Subcutaneous abdominal adipose tissue (tissue), 5 donors: ENCODE results near the gene PNKD.
"Not testable (repeated sequence)": the region's sequence is repeated elsewhere in the genome, so short reads cannot be mapped to it uniquely, and the experiment has no call there.

Source experiments
- H3K27ac ChIP-seq: one replicate; pipeline ENCODE4 v1.7.0; 2013; ENCODE audit warnings: low read depth, mild to moderate bottlenecking, inconsistent platforms, low read length, moderate library complexity
- H3K27me3 ChIP-seq, 5 donors: one replicate each; pipeline ENCODE4 v1.7.0; 2013; ENCODE audit warnings: low read length in 5 of 5, inconsistent platforms in 1 of 5; ENCODE audit not compliant: control insufficient read depth in 5 of 5, insufficient read depth in 4 of 5
- H3K36me3 ChIP-seq, 5 donors: one replicate each; pipeline ENCODE4 v1.7.0; 2013; ENCODE audit warnings: low read length in 5 of 5; ENCODE audit not compliant: control insufficient read depth in 5 of 5, insufficient read depth in 5 of 5
- H3K4me1 ChIP-seq, 5 donors: one replicate each; pipeline ENCODE4 v1.7.0; 2013; ENCODE audit warnings: low read length in 5 of 5, mild to moderate bottlenecking in 3 of 5, moderate library complexity in 1 of 5; ENCODE audit not compliant: control insufficient read depth in 5 of 5, insufficient read depth in 5 of 5
- H3K4me3 ChIP-seq, 5 donors: one replicate each; pipeline ENCODE4 v1.7.0; 2013; ENCODE audit warnings: low read length in 5 of 5, low read depth in 1 of 5
- H3K9ac ChIP-seq, 5 donors: one replicate each; pipeline ENCODE4 v1.7.0; 2013; ENCODE audit warnings: low read length in 5 of 5, mild to moderate bottlenecking in 4 of 5, moderate library complexity in 3 of 5
- H3K9me3 ChIP-seq, 5 donors: one replicate each; pipeline ENCODE4 v1.7.0; 2013; ENCODE audit warnings: low read length in 5 of 5; ENCODE audit not compliant: control insufficient read depth in 5 of 5
- donor health status: healthy.
- donor health status: healthy.
- donor health status: healthy.
- donor health status: healthy.
- donor health status: healthy.

PNKD gene

DNA sequence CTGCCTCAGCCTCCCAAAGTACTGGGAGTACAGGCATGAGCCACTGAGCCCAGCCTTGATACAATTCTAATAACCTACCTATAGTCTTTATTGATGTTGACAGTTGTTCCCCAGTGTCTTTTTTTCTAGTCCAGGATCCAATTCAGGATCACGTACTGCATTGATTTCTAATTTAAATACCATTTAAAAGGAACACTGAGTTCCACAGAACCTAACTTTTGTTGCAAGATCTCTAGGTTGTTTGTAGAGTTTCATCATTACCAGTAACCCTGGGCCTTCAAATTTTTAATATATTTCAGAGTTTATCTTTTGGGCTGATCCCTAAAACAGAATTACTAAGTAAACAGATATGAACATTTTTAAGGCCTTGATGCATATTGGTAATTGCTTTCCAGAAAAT is 43.0 kb downstream of the PNKD start:
- H3K27me3 ChIP-seq, result no peaks in the 10 kb centered on the region

DNA sequence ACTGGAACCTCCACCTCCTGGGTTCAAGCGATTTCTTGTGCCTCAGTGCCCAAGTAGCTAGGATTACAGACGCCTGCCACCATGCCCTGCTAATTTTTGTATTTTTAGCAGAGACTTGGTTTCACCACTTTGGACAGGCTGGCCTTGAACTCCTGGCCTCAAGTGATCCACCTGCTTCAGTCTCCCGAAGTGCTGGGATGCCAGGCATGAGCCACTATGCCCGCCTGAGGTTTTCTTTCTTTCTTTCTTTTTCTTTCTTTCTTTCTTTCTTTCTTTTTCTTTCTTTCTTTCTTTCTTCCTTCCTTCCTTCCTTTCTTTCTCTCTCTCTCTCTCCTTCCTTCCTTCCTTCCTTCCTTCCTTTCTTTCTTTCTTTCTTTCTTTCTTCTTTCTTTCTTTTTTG is 44.4 kb downstream of the PNKD start:
- not testable (repeated sequence) for H3K9me3 ChIP-seq, H3K27ac ChIP-seq, H3K4me1 ChIP-seq, H3K4me3 ChIP-seq, H3K27me3 ChIP-seq, H3K9ac ChIP-seq, H3K36me3 ChIP-seq

More for the DNA sequence above, 43.0 kb downstream of the PNKD start:
- H3K9ac ChIP-seq, result no peak overlapping the region
- no peak overlapping the region for H3K27ac ChIP-seq
- no peak overlapping the region for H3K4me3 ChIP-seq
- no peaks in the 10 kb centered on the region for H3K9me3 ChIP-seq
- no peaks in the 10 kb centered on the region for H3K36me3 ChIP-seq
- H3K4me1 ChIP-seq, result peaks cover 0 to 4% (median 0%) of the 10 kb centered on the region in 5 donors

DNA sequence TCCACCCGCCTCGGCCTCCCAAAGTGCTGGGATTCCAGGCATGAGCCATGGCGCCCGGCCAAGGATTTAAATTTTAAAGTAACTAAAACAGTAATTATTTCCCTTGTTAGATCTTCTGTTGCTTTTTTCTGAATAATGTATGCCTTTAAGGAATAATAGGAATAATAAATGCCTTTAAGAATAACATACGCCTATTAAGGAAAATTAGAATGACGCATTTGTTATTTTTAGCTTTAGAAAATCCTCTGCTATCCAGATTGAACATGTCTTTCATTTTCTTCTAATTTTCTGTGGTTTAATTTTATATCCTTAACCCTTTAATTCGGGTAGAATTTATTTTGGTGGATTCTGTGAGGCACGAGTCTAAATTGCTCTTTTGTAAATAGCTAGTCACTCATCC is 45.1 kb downstream of the PNKD start:
- Histone ChIP-seq H3K9ac (no peak overlapping the region), H3K27ac (no peak overlapping the region), H3K36me3 (no peaks in the 10 kb centered on the region), H3K4me1 (peaks cover 0 to 2% (median 0%) of the 10 kb centered on the region in 5 donors), H3K27me3 (no peaks in the 10 kb centered on the region), H3K4me3 (no peak overlapping the region), H3K9me3 (no peaks in the 10 kb centered on the region)

DNA sequence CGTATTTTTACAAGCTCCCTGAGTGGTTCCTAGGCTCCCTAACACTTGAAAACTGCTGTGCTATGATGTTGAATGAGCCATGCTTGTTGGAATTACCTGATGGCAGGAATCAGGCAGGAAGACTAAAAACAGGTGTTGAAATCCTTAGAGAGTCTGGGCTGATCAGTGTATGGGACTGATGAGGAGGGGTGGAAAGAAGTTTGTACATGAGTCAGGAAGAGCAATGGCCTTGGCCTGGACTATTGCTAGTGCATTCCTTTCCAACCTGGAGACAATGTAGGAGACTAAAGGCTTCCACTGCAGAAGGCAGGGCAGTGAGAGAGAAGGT is 46.9 kb downstream of the PNKD start:
- H3K4me3 ChIP-seq, result no peak overlapping the region
- no peaks in the 10 kb centered on the region for H3K27me3 ChIP-seq
- no peak overlapping the region for H3K27ac ChIP-seq
- H3K9me3 ChIP-seq, result no peaks in the 10 kb centered on the region
- H3K4me1 ChIP-seq, result peaks cover 1 to 12% (median 3%) of the 10 kb centered on the region in 5 donors
- H3K9ac ChIP-seq, result no peak overlapping the region
- H3K36me3 ChIP-seq, result no peaks in the 10 kb centered on the region

DNA sequence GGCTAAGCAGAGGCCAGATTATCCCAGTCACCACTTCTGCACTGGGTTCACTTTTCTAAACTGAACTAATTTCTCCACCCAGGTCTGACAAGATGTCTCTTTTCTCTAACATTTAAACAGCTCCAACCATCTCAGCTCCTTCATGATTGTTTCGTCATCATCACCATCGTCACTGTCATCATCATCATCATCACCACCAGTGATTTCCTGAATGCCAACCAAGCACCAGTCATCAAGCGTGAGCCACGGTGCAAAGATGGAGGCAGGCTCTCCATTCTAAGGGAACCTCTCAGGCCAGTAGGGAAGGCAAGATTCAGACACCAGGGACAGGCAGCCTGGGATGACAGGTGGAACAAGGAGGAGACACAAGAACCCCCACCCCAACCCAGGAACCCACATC is 47.5 kb downstream of the PNKD start:
- Histone ChIP-seq H3K9ac (no peak overlapping the region), H3K36me3 (no peaks in the 10 kb centered on the region), H3K9me3 (no peaks in the 10 kb centered on the region), H3K27me3 (no peaks in the 10 kb centered on the region), H3K4me1 (peaks cover 6 to 18% (median 8%) of the 10 kb centered on the region in 5 donors), H3K4me3 (no peak overlapping the region), H3K27ac (no peak overlapping the region)

DNA sequence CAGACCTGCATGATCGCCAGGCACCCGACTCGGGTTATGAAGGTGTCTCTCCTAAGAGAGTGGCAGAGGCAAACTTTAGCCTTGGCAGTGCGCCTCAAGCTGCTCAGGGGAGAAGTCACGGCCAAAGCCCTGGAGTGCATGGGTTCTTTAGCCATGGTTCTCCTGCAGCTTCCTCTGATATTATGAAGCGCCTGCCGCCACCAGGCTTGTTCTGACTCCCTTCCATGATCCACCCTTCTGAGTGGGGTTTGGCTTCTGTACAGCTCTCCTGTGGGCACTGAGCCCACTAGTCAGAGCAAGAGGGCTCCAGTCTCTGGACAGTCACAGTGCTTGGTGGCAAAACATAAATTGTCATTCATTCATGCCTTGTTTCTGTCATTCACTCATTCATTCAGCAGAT is 47.9 kb downstream of the PNKD start:
- Histone ChIP-seq H3K9ac (no peak overlapping the region), H3K27me3 (no peaks in the 10 kb centered on the region), H3K27ac (no peak overlapping the region), H3K36me3 (no peaks in the 10 kb centered on the region), H3K9me3 (no peaks in the 10 kb centered on the region), H3K4me1 (peaks cover 6 to 18% (median 8%) of the 10 kb centered on the region in 5 donors), H3K4me3 (no peak overlapping the region)

DNA sequence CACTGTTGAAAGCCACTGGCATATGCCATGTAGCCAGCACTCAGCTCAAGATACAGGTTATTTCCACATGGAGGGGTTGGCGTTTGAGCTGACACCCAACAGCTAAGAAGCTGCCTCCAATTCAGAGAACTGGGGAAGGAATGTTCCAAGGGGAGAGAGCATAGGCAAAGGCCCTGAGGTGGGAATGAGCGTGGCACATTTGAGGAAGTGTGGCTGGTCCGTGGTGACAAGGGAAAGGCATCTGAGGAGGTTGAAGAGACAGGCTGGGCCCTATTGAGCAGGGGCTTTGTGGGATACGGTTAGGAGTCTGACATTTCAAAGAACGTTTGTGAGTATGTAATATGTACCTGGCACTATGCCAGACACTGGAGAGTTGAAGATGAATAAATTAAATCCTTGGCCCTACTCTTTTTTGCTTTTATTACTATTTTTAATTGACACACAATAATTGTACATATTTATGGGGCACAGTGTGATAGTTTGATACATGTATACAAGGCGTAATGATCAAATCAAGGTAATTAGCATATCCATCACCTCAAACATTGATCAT is 49.6 kb downstream of the PNKD start:
- Histone ChIP-seq H3K4me1 (peaks cover 9 to 30% (median 17%) of the 10 kb centered on the region in 5 donors), H3K27ac (no peak overlapping the region), H3K36me3 (no peaks in the 10 kb centered on the region), H3K27me3 (no peaks in the 10 kb centered on the region), H3K4me3 (no peak overlapping the region), H3K9me3 (no peaks in the 10 kb centered on the region), H3K9ac (no peak overlapping the region)

DNA sequence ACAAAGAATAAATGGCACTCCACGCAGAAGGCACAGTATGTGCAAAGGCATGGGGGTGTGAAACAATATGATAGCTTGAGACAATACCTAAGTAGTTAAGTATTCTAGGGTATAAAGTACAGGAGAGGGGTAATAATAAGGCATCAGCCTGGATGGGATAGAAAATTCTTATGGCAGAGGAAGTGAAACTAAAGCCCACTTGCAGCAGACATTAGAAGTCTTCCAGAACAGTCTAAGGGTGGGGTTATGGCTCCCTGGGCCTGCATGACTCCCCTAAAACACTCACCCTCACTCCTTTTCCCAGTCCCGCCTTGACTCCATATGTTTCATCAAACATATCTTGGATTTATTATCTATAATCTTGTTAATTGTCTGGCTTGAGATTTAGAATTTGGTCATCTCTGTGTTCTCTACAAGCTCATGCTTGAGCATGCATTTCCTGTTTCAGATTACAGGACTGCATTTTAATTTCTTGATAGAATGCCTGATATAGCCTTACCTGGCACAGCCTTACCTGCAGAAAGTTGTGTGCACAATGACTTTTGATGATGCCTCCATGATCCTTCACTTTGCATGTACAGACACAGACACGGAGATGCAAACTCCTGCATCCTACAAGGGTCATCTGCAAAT is 50.5 kb downstream of the PNKD start:
- Histone ChIP-seq H3K36me3 (no peaks in the 10 kb centered on the region), H3K9me3 (no peaks in the 10 kb centered on the region), H3K4me3 (no peak overlapping the region), H3K27ac (no peak overlapping the region), H3K27me3 (no peaks in the 10 kb centered on the region), H3K9ac (no peak overlapping the region), H3K4me1 (peaks cover 10 to 36% (median 23%) of the 10 kb centered on the region in 5 donors)

DNA sequence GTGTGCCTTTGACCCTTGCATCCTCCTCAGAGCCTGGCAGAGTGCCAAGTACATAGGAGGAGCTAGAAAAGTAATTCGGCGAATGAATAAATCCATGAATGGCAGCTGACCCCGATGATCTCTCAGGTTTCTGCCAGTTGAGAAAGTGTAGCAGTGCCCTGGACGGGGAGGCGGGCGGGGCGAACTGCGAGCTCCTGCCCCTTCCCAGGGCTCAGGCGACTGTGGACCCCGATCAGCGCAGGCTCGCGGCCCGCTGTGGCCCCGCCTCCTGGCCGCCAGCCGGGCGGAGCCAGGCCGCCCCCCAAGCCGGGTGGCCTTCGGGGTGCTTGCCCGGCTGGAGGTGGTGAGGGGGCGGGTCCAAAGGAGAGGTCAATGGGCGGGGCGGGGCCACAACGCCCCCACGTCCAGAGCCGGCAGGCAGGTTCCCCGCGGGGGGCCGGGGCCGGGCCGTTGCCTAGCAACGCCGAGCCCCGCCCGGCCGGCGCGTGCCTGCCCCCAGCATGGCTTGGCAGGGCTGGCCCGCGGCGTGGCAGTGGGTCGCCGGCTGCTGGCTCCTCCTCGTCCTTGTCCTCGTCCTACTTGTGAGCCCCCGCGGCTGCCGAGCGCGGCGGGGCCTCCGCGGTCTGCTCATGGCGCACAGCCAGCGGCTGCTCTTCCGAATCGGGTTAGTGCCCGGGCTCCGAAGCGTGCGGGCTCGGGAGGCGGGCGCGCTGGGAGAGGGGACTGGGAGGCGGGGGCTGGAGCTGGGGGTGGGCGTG is 52.6 kb downstream of the PNKD start:
- H3K4me1 ChIP-seq, result peaks cover 8 to 54% (median 27%) of the 10 kb centered on the region in 5 donors
- peak overlapping the region; percentile 62 to 75 (median 69) for H3K4me3 ChIP-seq
- H3K27me3 ChIP-seq, result no peaks in the 10 kb centered on the region
- no peaks in the 10 kb centered on the region for H3K36me3 ChIP-seq
- no peaks in the 10 kb centered on the region for H3K9me3 ChIP-seq
- peak overlapping the region; percentile 60 for H3K27ac ChIP-seq
- H3K9ac ChIP-seq, result peak overlapping the region in 4 of 5 donors; percentile 53 to 74 (median 70)
